ENCODE data around the gene RIPK1.
A peak's percentile ranks its signal among the peaks of the same experiment; 100 is the strongest.
"Not testable (repeated sequence)": the region's sequence is repeated elsewhere in the genome, so short reads cannot be mapped to it uniquely, and the experiment has no call there.

RIPK1 gene

DNA sequence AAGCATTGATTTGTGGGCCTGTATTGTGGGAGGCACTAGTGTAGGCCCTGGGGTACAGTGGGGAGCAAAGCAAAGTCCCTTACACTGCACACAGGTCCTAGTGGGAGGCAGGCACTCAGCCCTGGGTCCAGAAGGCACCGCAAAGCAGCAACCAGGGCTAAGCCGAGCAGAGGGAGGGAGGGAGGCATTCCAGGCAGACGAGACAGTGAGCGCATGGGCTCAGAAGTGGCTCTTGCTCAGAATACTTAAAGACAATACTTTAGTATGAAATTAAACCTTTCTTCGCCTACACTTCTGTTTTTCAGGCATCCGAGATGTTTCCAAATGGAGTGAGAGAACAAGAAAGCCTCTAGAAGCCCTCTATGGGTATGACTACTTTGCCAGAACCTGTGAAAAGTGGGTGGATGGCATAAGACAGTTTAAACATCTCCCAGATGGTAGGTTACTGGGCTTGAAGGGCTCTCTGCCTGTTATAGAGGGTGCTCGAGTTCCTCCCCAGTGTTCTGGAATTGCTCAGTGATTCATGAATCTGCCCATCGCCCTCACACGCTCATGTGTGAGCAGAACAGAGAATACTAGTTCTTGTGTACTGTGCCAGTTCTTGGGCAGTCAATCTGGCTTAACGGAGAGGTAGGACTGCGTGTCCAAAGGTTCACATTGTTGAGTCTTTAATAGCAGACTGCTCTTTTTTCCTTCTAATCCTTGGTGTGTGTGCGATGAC, 68.9 kb downstream of the RIPK1 start:
- no peak for DNase-seq

DNA sequence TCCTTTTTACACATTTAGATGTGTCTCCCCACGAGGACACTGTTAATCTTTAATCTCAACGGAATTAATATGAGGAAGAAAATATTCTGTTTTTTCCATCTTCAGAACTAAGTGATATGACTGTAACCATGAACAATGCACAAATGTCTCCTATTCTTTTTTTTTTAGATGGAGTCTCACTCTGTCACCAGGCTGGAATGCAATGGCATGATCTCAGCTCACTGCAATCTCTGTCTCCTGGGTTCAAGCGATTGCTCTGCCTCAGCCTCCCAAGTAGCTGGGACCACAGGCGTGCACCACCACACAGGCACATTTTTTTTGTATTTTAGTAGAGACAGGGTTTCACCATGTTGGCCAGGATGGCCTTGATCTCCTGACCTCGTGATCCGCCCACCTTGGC, 69.6 kb downstream of the RIPK1 start:
- DNase-seq, result not testable (repeated sequence)

GRCh38 chr6:3138341-3138740, 70.0 kb downstream of the RIPK1 start:
- DNase-seq, result peak; percentile 34

DNA sequence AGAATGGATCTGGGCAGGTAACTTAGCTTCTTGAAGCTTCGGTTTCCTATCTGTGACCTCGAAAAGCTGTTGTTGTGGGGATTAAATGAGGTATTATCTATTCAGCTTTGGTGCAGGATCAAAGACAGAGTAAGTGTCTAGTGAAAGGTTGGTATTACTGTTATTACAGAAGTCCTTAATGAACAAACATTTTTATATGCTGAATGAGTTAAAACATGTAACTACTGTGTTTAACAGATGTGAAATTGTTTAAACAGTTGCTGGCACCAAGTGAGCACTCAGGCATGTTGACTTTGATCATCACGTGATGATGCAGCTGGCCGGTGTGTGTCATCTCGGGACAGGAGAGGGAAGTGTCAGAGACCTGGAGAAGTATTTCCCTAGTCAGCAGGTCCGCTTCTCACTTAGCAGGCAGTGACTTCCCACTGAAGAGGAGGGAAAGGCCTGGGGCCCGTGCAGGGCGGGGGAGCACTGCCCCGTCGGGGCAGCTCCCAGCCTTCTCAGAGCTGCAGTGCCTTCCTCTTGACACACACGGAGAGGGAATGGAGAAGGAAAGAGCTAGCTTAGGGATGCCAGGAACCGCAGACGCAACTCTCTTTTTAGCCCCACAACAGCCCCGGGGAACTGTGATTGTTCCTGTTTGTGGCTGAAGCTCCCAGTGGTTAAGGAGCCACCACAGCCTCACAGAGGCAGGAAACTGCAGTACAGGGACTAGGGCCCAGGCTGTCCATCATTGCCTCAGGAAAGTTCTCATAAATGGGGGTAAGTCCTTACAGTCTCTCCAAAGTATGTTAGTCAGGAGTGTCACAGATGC, 71.0 kb downstream of the RIPK1 start:
- DNase-seq, result peak; percentile 88

- no peak for DNase-seq
These were observed 71.9 kb downstream of the RIPK1 start for GRCh38 chr6:3140201-3140600.

GRCh38 chr6:3142536-3142935, 74.2 kb downstream of the RIPK1 start:
- no peak for DNase-seq

- DNase-seq, result no peak
These were observed 74.9 kb downstream of the RIPK1 start for GRCh38 chr6:3143158-3143557.

DNA sequence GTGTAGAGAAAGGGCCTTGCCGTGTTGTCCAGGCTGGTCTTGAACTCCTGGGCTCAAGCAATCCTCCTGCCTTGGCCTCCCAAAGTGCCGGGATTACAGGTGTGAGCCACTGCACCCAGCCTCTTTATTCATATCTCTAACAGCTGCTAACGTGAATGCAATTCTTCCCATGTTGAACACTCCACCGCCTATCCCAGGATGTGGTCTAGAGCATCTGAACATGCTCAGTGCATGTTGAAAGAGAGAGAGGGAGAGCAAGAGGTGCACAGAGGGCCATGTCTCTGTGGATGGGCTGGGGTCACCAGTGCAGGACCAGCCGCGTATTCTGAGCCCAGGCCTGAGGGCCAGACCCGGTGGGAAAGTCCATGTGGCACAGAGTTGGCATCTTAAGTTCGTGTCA, 76.3 kb downstream of the RIPK1 start:
- no peak for DNase-seq

GRCh38 chr6:3147914-3148757, 79.8 kb downstream of the RIPK1 start:
- DNase-seq, result no peak

DNA sequence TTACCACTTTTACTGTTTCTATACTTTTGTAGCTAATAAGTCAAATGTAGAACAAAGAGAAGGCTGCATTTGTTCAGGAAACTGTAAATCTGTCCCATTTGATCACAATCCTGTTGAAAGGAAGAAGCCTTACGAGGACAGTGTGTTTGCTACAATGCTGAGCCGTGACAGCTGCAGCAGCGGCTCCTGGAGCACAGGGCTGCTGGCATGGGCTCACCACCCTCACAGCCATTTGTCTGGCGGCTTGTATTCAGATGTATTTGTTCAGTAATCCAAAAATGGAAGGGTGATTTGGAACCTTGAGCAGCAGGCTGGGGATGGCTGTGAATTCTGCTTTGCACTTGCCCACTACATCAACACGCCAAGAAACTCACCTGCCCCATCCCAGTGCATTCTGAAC, 83.4 kb downstream of the RIPK1 start:
- no peak for DNase-seq

DNA sequence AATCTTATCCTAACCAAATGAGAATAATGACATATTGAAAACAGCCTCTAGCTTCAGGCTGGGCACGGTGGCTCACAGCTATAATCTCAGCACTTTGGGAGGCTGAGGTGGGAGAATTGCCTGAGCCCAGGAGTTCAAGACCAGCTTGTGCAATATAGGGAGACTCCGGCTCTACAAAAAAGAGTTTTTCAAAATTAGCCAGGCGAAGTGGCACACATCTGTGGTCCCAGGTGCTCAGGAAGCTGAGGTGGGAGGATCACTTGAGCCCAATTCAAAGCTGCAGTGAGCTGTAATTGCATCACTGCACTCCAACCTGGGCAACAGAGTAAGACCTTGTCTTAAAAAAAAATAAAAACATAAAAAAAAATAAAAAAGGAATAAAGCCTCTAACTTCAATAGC, 84.4 kb downstream of the RIPK1 start:
- DNase-seq, result no peak

- not testable (repeated sequence) for DNase-seq
These were observed 87.1 kb downstream of the RIPK1 start for GRCh38 chr6:3155416-3155815.

DNA sequence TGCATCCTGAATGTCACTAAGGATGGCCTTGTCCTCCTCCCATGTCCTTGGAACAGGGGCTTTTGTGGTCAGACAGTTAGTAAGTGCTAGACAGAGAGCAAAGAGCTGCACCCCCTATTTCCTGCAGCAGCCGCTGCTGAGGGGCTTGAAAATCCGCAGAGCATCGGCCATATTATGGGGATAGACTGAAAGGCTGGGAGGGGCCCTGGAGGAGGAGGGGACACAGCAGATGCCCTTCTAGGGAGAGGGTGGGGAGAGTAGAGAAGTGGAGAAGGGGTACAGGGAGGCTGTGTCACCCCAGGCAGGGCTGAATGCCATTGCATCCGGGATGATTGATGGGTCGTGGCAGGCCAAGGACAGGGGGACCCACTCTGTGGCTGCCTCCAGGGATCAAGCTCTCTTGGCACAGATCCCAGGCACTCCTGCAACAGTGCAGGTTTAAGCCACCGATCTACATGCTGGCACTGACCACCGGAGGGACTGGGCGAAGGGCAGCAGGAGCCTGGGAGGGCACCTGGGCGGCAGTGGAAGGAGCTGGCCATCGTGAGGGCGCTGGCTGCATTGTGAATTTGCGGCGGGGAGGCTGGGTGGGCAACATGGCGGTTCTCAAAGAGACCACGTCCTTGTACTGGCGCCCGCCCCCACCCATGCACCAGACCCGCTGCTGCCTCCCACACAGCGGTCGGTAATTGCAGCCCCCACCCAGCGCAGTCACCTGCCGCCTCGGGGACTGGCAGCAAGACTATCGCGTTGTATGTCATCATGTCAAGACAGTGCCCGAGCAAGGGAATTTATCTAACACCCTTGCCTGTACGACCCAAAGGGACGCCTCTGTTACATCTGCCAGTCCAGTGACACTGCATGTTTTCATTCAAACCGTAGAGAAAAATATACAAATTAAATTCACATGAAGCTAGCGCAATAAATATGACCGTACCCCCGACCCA, 88.2 kb downstream of the RIPK1 start:
- not testable (repeated sequence) for DNase-seq

GRCh38 chr6:3157131-3157933, 89.0 kb downstream of the RIPK1 start, which contains the start of gene TUBB2A:
TUBB2A (minus strand) TSS chr6:3157544; CDS start chr6:3157463, 81 bp downstream.
- DNase-seq, result no peak

DNA sequence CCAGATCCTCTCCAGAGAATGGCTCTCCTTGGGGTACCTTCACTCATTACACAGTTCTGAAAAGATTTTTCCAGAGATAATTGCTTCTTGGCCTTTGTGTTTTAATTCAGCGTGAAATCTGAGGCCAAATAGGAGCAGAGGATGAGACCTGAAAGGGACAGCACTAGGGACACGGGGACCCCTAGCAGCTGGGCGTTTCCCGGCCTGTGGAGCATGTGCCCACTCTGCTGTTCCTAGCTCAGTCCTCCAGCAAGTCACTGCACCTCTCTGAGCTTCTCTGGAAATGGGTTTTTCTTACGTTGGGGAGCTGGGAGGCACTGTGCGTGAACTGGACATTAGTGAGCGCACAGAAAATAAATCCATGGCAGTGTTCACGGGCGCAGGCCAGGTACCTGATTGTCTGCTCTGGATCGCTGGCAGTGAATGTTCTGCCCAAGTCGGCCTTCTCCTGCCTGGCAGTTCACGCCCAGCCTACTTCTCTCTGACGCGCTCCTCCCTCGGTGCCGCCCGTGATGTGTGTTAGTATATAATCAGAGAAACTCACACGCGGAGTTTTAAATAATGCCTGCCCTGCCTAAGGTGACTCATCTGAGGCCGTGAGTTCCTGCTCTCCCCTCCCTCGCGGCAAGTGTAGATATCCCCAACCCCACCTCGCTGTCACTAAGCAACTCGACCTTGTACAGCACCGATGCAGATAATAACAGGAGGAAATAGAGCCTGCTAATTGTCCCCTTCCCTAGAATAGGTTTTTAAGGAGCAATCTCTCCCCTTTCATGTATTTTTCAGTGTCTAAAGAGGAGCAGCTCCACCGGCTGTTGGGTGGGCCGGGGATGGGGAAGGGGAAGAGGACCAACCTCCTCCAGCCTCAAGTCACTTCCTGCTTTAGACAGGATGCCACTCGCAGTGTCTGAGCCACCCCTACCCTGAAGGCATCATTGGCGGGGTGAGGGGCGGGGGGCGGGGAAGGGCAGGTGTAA, 91.8 kb downstream of the RIPK1 start:
- DNase-seq, result no peak

DNA sequence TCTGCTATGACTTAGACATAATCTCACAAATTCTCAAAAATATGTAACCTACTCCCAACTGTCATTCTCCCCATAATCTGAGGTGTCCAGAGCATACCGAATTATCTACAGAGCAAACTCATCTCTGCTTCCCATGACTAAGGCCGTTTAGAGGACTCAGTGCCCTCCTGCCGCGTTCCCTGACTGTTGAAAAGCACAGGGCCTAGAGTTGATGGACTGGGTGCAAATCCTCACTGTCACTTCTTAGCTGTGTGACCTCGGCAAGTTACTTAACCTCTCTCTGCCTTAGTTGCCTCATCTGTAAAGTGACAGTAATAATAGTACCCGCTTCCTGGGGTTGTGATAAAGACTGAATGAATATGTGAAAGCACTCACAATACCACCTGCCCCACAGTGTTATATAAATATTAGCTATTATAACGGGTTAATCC, 93.8 kb downstream of the RIPK1 start:
- DNase-seq, result no peak

DNA sequence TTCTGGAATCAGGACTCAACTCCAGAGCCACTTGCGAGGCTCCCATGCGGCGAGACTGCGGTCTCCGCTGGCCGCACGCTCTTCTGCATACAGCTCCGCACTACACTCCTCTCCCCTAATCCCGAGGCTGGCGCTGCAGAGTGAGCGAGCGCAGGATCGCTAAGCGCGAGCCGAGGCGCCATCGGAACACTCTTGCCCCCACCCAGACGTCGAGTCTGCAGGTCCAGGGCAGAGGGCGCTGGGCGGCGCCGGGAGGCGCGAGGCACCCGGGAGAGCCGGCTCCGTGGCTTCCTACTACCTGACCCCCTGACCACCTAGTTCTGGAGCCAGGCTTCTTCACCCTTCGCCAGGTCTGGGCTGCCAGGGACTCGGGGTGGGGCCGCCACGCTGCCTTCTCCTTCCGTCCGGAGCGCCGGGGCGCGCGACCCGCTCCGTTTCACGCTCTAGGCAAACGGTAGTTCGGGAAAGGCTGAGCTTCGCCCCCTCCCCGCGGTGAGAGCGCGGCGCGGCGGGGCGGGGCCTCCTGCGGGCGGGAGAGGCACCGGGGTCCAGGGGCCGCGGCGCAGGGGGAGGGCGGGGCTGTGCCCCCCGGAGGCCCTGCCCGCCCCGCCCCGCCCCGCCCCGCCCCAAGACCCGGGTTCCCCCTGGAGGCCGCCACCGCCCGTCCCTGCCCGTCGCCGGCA, 94.4 kb downstream of the RIPK1 start:
- DNase-seq, result peak; percentile 60

DNA sequence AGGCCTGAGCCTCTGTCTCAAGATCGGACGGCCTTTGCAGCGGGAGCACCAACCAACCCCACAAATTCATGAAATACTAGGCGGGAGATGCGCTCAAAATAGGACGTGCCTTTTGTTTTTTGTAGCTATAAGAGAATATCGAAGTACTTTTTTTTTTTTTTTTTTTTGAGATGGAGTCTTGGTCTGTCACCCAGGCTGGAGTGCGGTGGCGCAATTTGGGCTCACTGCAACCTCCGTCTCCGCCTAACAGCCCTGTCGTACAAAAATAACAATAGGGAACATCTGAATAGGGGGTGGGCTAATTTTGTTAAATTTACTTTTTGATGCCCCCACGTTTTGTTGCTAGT, 94.9 kb downstream of the RIPK1 start:
- DNase-seq, result peak; percentile 47

DNA sequence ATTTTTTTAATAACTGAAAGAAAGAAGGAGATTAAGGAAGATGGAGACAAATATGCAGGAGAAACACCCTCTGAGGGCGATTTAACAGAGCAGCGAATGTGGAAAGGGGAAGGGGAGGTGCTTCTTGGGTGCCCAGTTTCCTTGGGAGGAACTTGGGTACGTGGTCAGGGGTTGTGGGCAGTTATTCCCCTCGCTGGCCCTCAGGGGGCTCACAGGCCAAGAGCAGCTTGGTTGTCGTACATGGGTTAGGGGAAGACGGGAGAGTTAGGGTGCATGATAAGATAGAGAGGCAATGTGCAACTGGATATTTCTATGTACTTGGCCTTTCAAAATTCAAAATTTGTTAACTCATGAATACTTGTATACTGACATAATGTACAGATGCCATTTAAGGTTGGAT, 96.1 kb downstream of the RIPK1 start:
- DNase-seq, result no peak
